KOPT-K1 (cell line): ENCODE results near the gene NEMF.
"Not testable (repeated sequence)": the region's sequence is repeated elsewhere in the genome, so short reads cannot be mapped to it uniquely, and the experiment has no call there.

Source experiments
- H3K27ac ChIP-seq: fragments of 200-600 bp; sonication (generic); 2 replicates; pipeline ENCODE4 v1.5.1; 2016; ENCODE audit warnings: antibody characterized with exemption, mild to moderate bottlenecking, low read depth, low read length; ENCODE audit not compliant: poor library complexity, severe bottlenecking
- H3K36me3 ChIP-seq: fragments of 200-600 bp; sonication (generic); 2 replicates; pipeline ENCODE4 v1.5.1; 2017; ENCODE audit warnings: antibody characterized with exemption, mild to moderate bottlenecking, low read length, moderate library complexity; ENCODE audit not compliant: insufficient read depth
- H3K9me3 ChIP-seq: fragments of 200-600 bp; sonication (generic); 2 replicates; pipeline ENCODE4 v1.5.1; 2017; ENCODE audit warnings: antibody characterized with exemption, low read length, mild to moderate bottlenecking; ENCODE audit not compliant: insufficient read depth, poor library complexity, severe bottlenecking

Gene NEMF

GRCh38 chr14:49786315-49786714 is 66.3 kb downstream of the NEMF start:
- Histone ChIP-seq H3K9me3 (no peaks in the 10 kb centered on the region), H3K27ac (no peak overlapping the region), H3K36me3 (peaks cover 100% of the 10 kb centered on the region)

GRCh38 chr14:49783394-49784014 is 69.1 kb downstream of the NEMF start:
- H3K9me3 ChIP-seq, result no peaks in the 10 kb centered on the region
- peaks cover 100% of the 10 kb centered on the region for H3K36me3 ChIP-seq
- no peak overlapping the region for H3K27ac ChIP-seq

GRCh38 chr14:49781040-49781439 is 71.5 kb downstream of the NEMF start:
- H3K36me3 ChIP-seq, result peaks cover 98% of the 10 kb centered on the region
- H3K9me3 ChIP-seq, H3K27ac ChIP-seq: not testable (repeated sequence)

GRCh38 chr14:49778421-49778820 is 74.2 kb downstream of the NEMF start:
- peaks cover 95% of the 10 kb centered on the region for H3K36me3 ChIP-seq
- no peak overlapping the region for H3K27ac ChIP-seq
- H3K9me3 ChIP-seq, result no peaks in the 10 kb centered on the region

- Histone ChIP-seq H3K36me3 (peaks cover 64% of the 10 kb centered on the region), H3K9me3 (no peaks in the 10 kb centered on the region), H3K27ac (no peak overlapping the region)
Observed at GRCh38 chr14:49774106-49774505, 78.5 kb downstream of the NEMF start.

- peaks cover 41% of the 10 kb centered on the region for H3K36me3 ChIP-seq
- H3K27ac ChIP-seq, H3K9me3 ChIP-seq: not testable (repeated sequence)
Observed at GRCh38 chr14:49771691-49772090, 80.9 kb downstream of the NEMF start.

GRCh38 chr14:49770212-49770817 is 82.3 kb downstream of the NEMF start:
- H3K27ac ChIP-seq, result no peak overlapping the region
- H3K9me3 ChIP-seq, result no peaks in the 10 kb centered on the region

GRCh38 chr14:49769581-49770211 is 82.9 kb downstream of the NEMF start:
- Histone ChIP-seq H3K9me3 (no peaks in the 10 kb centered on the region), H3K36me3 (peaks cover 21% of the 10 kb centered on the region; the same call in 1 of the 2 replicates), H3K27ac (no peak overlapping the region)

More at GRCh38 chr14:49770212-49770817, 82.3 kb downstream of the NEMF start:
- peaks cover 27% of the 10 kb centered on the region for H3K36me3 ChIP-seq

GRCh38 chr14:49769171-49769570 is 83.4 kb downstream of the NEMF start:
- Histone ChIP-seq H3K36me3 (peaks cover 16% of the 10 kb centered on the region; the same call in 1 of the 2 replicates), H3K27ac (peak overlapping the region; percentile 93), H3K9me3 (no peaks in the 10 kb centered on the region)

GRCh38 chr14:49768301-49769121 is 84.1 kb downstream of the NEMF start:
- peaks cover 12% of the 10 kb centered on the region; the same call in 1 of the 2 replicates for H3K36me3 ChIP-seq
- peak overlapping the region; percentile 93 for H3K27ac ChIP-seq
- H3K9me3 ChIP-seq, result no peaks in the 10 kb centered on the region

- Histone ChIP-seq H3K27ac (peak within 1 kb of the TSS; percentile 93), H3K36me3 (peaks cover 12% of the 10 kb centered on the region; the same call in 1 of the 2 replicates), H3K9me3 (no peaks in the 10 kb centered on the region)
Observed at GRCh38 chr14:49767571-49768300, 84.9 kb downstream of the NEMF start, which contains the start of gene KLHDC2. Gene KLHDC2 (plus strand): TSS chr14:49768153. CDS start chr14:49768469, 316 bp downstream.

- Histone ChIP-seq H3K9me3 (no peaks in the 10 kb centered on the region), H3K27ac (peak overlapping the region; percentile 93), H3K36me3 (peaks cover 7% of the 10 kb centered on the region; the same call in 1 of the 2 replicates)
Observed at GRCh38 chr14:49767270-49767570, 85.4 kb downstream of the NEMF start.

GRCh38 chr14:49766839-49767238 is 85.7 kb downstream of the NEMF start:
- no peaks in the 10 kb centered on the region for H3K9me3 ChIP-seq
- H3K27ac ChIP-seq, result peak overlapping the region; percentile 93
- H3K36me3 ChIP-seq, result peaks cover 4% of the 10 kb centered on the region; the same call in 1 of the 2 replicates

GRCh38 chr14:49761839-49762551 is 90.6 kb downstream of the NEMF start:
- H3K27ac ChIP-seq, result no peak overlapping the region
- H3K9me3 ChIP-seq, result no peaks in the 10 kb centered on the region
- H3K36me3 ChIP-seq, result no peaks in the 10 kb centered on the region
